Measurements from ENCODE around the gene KLHDC8A.

The KLHDC8A gene

GRCh38 chr1:205348554-205349487 is 7.9 kb downstream of the KLHDC8A start:
- no peak for TF ChIP-seq CTCF (IDR thresholded peaks at IDR 0.05; ENCODE audit: low read depth, low read length)
- Histone ChIP-seq H3K4me3 (ENCODE audit: low read depth, low read length) (no peak overlapping the region), H3K27ac (peak overlapping the region; percentile 80), H3K27me3 (ENCODE audit: insufficient read depth, low read depth, severe bottlenecking) (no peaks in the 10 kb centered on the region), H3K36me3 (no peaks in the 10 kb centered on the region), H3K9me3 (ENCODE audit: severe bottlenecking) (no peaks in the 10 kb centered on the region)
- DNase-seq, result peak; percentile 93

- TF ChIP-seq CTCF (IDR thresholded peaks at IDR 0.05; ENCODE audit: low read depth, low read length), result no peak
- no peak for DNase-seq
- H3K27ac ChIP-seq, result peak overlapping the region; percentile 1; the same call in 1 of the 2 replicates
- no peaks in the 10 kb centered on the region for H3K36me3 ChIP-seq
- H3K27me3 ChIP-seq (ENCODE audit: insufficient read depth, low read depth, severe bottlenecking), result no peaks in the 10 kb centered on the region
- no peak overlapping the region for H3K4me3 ChIP-seq (ENCODE audit: low read depth, low read length)
- no peaks in the 10 kb centered on the region for H3K9me3 ChIP-seq (ENCODE audit: severe bottlenecking)
Observed at GRCh38 chr1:205346956-205347574, 9.7 kb downstream of the KLHDC8A start.

GRCh38 chr1:205345761-205346160 is 11.0 kb downstream of the KLHDC8A start:
- DNase-seq, result no peak

GRCh38 chr1:205344066-205344928 is 12.4 kb downstream of the KLHDC8A start:
- TF ChIP-seq CTCF (IDR thresholded peaks at IDR 0.05; ENCODE audit: low read depth, low read length), result no peak
- Histone ChIP-seq H3K27ac (no peak overlapping the region), H3K27me3 (ENCODE audit: insufficient read depth, low read depth, severe bottlenecking) (no peaks in the 10 kb centered on the region)

More at GRCh38 chr1:205345761-205346160, 11.0 kb downstream of the KLHDC8A start:
- no peaks in the 10 kb centered on the region for H3K36me3 ChIP-seq
- H3K27ac ChIP-seq, result no peak overlapping the region
- H3K27me3 ChIP-seq (ENCODE audit: insufficient read depth, low read depth, severe bottlenecking), result no peaks in the 10 kb centered on the region
- no peak for TF ChIP-seq CTCF (IDR thresholded peaks at IDR 0.05; ENCODE audit: low read depth, low read length)
- no peak overlapping the region for H3K4me3 ChIP-seq (ENCODE audit: low read depth, low read length)
- H3K9me3 ChIP-seq (ENCODE audit: severe bottlenecking), result no peaks in the 10 kb centered on the region

GRCh38 chr1:205343431-205344065 is 13.2 kb downstream of the KLHDC8A start:
- Histone ChIP-seq H3K27ac (no peak overlapping the region), H3K27me3 (ENCODE audit: insufficient read depth, low read depth, severe bottlenecking) (no peaks in the 10 kb centered on the region), H3K36me3 (no peaks in the 10 kb centered on the region), H3K9me3 (ENCODE audit: severe bottlenecking) (no peaks in the 10 kb centered on the region), H3K4me3 (ENCODE audit: low read depth, low read length) (peak overlapping the region; percentile 14; the same call in 1 of the 2 replicates)
- no peak for DNase-seq
- TF ChIP-seq CTCF (IDR thresholded peaks at IDR 0.05; ENCODE audit: low read depth, low read length), result peak; percentile 64

More at GRCh38 chr1:205344066-205344928, 12.4 kb downstream of the KLHDC8A start:
- no peaks in the 10 kb centered on the region for H3K36me3 ChIP-seq
- no peak for DNase-seq
- H3K4me3 ChIP-seq (ENCODE audit: low read depth, low read length), result peak overlapping the region; percentile 14
- H3K9me3 ChIP-seq (ENCODE audit: severe bottlenecking), result no peaks in the 10 kb centered on the region

All from WERI-Rb-1 (cell line).